ENCODE measurements around the gene PCDH12.

Gene PCDH12

GRCh38 chr5:141958113-141958512 lies at the start of gene PCDH12:
PCDH12 (minus strand) TSS chr5:141958202; CDS start chr5:141957851, 351 bp downstream.
- no peak for DNase-seq

DNA sequence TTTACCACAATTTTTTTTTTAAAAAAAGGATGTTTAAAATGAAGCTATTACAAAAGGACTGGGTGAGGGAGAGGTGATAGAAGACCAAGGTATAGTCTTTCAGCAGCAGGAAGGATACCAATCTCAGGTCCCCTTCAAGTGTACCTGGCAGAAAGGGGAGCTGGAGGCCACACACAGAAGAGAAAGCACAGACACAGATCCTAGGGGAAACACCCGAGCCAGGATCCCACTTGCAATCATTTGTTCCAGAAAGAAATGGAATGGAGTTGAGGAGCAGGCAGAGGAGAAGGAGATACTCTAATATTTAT lies 49.2 kb upstream of the PCDH12 start:
- DNase-seq: no peak

GRCh38 chr5:142006363-142007236 lies 48.6 kb upstream of the PCDH12 start:
- DNase-seq: no peak

GRCh38 chr5:142003266-142003800 lies 45.3 kb upstream of the PCDH12 start:
- DNase-seq: no peak

DNA sequence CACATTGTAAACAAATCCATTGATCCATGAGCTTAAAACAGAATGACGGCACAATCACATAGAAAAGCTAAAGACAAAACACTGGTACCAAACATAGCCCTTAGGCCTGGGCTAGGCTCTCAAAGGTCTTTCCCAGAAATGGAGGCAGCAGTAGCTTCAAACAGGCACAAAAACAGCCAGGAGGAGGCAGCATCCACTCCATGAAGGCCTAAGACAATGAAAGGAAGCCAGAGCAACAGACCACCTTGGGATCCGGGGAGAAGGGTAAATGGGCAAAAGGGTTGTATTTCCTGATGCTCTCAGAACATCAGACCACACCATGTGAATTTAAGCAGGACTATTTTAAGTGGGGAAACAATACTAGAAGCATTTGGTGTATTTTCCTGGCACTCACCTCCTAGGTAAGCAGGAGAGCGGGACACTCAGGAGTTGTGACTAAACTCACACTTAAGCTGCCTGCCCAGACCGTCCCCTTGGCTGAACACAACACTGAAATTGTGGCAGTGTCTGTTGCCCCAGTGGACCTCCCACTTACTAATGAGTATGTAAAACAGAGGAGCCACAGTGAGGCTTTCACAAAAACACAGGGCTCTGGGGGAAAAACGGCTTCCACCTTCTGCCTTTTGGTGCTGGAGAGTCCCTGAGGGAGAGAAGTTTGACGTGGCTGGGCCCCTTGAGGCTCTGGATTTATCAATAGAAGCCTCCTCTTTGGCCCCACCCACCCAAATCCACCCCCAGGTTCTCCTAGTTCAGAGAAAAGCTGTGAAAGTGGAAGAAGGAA lies 42.9 kb upstream of the PCDH12 start:
- DNase-seq: peak; percentile 29

GRCh38 chr5:142000173-142000572 lies 42.2 kb upstream of the PCDH12 start:
- DNase-seq: no peak

DNA sequence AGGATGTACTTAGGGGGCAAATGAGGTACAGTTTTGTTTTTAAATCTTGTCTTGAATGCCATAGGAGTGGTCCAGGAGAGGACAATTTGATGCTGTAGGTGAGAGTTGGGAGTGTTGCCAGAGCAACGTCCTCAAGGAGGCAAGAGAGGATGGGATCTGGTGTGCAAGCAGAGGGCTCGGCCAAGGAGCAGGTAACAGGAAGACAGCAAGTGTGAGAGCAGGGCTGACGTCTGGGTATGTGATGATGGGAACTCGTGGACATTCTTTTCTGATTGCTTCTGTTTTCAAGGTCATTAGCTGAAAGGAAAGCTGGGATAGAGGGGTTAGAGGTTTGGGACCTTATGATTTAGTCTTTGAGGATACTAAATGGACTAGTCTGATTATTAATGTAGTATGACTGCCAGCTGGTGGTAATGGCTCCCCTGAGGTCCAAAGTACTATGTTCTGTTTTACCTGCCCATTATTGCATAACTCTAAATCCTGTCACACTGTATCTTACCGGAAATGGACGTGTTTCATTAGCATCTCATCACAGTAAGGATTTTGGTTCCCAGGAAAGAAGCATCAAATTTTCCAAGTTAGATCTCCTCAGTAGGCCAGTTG lies 39.5 kb upstream of the PCDH12 start:
- no peak for DNase-seq

DNA sequence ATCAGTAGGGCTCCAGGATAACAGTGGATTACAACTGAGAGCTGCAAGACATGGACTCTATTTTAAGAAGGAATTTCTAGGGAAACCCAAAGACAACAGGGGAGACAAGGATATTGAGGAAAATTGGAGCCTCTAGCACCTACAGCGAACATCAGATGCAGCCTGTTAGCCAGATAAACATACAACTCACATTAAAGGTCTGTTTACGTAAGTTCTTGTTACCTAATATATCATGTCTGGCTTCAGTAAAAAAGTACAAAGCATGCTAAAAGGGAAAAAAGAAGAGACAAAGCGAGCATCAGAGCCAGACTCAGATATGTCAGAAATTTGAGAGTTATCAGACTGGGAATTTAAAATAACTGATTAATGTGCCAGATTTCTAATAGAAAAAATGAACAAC lies 37.7 kb upstream of the PCDH12 start:
- no peak for DNase-seq

DNA sequence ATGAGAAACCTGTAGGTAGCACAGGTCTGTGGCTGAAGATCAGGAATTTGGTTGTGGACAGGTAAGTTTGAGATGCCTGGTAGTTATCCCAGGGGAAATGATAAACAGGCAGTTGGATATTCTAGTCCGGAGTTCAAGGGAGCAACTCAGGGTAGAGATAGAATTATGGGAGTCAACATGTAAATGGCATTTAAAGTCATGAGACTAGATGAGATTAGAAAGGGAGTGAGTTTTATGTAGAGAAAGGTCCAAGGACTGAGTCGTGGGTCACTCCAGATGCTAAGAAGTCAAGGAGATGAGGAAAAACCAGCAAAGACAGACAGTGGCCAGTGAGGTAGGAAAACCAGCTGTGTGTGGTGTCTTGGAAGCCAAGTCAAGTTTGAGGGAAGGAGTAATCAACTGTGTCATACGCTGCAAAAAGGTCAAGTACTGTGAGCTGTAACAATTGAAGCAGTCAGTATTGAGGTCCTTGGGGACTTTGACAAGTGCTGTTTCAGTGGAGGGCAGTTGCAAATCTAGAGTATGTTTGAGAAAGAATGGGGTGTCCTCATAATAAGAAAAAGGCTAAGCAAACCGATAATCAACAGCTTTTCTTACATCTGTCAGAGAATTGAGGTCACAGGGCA lies 36.6 kb upstream of the PCDH12 start:
- no peak for DNase-seq

GRCh38 chr5:141992349-141992963 lies 34.5 kb upstream of the PCDH12 start:
- peak; percentile 41 for DNase-seq

GRCh38 chr5:141989720-141990119 lies 31.7 kb upstream of the PCDH12 start:
- DNase-seq: no peak

GRCh38 chr5:141986072-141986471 lies 28.1 kb upstream of the PCDH12 start:
- no peak for DNase-seq

DNA sequence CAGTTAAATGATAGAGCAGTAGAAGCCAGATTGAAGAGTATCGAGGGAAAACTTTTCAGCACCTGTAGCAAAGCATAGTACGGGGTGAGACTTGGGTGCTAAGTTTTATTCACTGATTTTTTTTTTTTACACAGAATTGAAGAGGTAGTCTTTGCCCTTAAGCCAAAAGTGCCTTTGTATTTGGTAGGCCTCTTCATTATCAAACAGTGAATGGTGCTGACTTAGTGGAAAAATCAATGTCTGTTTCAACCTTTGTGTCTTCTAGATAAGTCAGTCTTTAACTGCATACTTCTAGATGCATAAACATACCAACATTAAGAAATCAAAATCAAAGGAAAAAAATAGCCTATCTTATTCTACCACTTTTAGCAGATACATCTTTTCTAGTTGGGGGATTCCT lies 24.6 kb upstream of the PCDH12 start:
- DNase-seq: no peak

GRCh38 chr5:141978389-141978788 lies 20.4 kb upstream of the PCDH12 start:
- DNase-seq: no peak

GRCh38 chr5:141976176-141976575 lies 18.2 kb upstream of the PCDH12 start:
- no peak for DNase-seq

- peak; percentile 81 for DNase-seq
Observed at GRCh38 chr5:141973871-141974595, 16.0 kb upstream of the PCDH12 start.

DNA sequence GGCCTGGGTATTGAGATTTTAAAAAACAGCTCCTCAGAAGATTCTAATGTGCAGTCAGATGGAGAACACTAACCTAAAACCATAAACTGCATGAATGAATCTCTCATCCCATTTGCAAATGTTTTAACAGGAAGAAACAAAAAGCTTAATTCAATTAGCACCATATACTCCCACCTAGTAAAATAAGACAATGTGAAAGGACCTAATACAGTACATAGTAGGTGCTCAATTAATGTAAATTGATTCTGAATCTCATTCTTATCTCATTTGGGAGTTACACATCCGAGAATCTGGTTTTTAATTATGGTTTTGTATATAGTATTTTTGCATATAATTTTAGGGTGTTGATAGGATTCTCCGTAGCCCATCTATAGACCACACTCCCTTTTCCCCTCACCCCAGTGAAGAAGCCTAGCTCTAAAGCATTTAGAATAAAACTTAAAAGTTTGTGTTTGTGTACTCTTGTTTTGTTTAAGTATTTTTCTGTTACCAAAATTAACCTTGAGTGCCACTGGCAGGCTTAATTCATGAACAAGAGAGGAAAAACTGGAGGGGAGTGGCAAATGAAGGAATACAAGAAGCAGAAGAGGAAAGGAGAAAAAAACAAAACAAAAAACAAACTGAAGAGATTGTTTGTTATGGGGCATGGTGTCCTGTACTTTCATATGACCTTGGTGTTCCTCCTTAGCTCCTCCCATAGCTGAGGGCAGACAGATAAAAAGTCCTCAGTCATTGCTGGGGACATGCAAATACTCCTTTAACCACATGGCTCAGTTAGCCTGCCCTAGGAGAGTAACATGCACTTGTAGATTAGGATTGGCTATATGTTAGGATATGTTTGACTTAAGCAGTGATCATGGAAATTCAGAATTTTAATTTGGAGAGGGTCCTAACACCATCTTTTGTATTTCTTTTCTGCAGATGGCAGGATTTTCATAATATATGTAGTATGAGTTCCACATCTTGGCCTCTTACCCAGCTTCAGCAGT lies 12.1 kb upstream of the PCDH12 start:
- peak; percentile 25 for DNase-seq

DNA sequence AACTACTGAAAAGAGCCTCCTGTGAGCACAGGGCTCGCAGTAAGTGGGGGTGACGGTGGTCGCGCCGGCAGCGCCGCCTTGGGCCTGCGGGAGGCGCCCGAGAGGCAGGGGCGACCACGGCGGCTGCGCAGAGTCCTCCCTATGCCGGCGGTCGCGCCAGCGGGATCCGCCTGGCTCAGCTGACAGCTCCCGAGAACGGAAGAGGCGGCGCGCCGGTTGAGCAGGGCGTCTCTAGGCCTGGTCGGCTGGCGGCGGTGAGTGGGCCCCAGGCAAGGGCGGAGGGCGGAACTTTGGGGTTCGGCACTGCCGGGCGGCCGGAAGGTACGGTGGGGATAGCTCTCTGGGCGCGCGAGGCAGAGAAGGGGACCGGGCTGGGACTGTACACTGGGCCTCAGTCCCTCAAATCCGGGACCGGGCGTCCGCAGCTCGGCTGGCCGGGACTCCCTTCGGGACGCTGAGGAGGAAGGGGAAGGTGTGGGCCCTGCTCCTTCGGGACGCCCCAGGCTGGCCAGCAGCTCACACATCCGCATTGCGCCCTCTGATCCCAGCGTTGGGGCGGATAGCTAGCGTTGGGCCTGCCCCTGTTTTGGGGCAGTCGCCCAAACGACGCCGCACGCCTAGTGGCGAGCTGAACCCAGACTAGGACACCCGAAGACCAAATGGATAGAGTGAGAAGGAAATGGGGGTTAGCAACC lies 11.1 kb upstream of the PCDH12 start, which contains the start of gene RNF14:
RNF14 (plus strand) TSS at position 192 of the 695 bp plus-strand sequence. CDS start 4,484 bp downstream, outside the sequence.
- DNase-seq: peak; percentile 95

DNA sequence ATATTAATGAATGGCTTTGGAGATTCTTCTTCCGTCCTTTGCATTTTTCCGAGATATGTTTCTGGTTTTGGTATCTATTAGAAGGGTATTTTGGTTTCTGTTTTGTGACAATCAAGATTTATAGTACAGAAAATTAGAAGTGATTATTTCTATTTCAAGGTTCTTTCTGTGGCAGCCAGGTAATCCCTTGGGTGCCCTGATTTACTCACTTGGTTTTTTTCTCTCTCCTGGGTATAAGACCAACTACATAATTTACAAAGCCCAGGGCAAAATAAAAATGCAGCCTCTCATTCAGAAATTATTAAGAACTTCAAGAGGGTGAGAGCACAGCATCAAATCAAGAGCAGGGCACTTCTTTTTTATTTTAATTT lies 8.9 kb upstream of the PCDH12 start:
- DNase-seq: no peak
